Nephron progenitor cell (in vitro differentiated cells): Measurements from ENCODE around the gene NSUN4.

Experiments used
- DNase-seq: peaks from one replicate; pipeline ENCODE4 v3.0.0; 2021
- H3K27ac Mint-ChIP-seq: 2 replicates; pipeline ENCODE4 v1.8.0; 2021; ENCODE audit warnings: mild to moderate bottlenecking, moderate library complexity, mixed read lengths
- H3K27me3 Mint-ChIP-seq: 2 replicates; pipeline ENCODE4 v1.8.0; 2021; ENCODE audit warnings: mild to moderate bottlenecking, low read depth, mixed read lengths; ENCODE audit not compliant: poor library complexity
- H3K36me3 Mint-ChIP-seq: 2 replicates; pipeline ENCODE4 v1.8.0; 2021; ENCODE audit warnings: low read depth, mixed read lengths
- H3K4me1 Mint-ChIP-seq: 2 replicates; pipeline ENCODE4 v1.8.0; 2021; ENCODE audit warnings: mixed read lengths
- H3K4me3 Mint-ChIP-seq: 2 replicates; pipeline ENCODE4 v1.8.0; 2021; ENCODE audit warnings: mild to moderate bottlenecking, moderate library complexity, mixed read lengths
- H3K9me3 Mint-ChIP-seq: 2 replicates; pipeline ENCODE4 v1.8.0; 2021; ENCODE audit warnings: mild to moderate bottlenecking, moderate library complexity, mixed read lengths
- CTCF ChIP-seq: fragments of 200-600 bp; sonication (generic); IDR thresholded peaks from 2 replicates; pipeline ENCODE4 v1.5.0; 2021; ENCODE audit warnings: antibody characterized with exemption

NSUN4 gene

DNA sequence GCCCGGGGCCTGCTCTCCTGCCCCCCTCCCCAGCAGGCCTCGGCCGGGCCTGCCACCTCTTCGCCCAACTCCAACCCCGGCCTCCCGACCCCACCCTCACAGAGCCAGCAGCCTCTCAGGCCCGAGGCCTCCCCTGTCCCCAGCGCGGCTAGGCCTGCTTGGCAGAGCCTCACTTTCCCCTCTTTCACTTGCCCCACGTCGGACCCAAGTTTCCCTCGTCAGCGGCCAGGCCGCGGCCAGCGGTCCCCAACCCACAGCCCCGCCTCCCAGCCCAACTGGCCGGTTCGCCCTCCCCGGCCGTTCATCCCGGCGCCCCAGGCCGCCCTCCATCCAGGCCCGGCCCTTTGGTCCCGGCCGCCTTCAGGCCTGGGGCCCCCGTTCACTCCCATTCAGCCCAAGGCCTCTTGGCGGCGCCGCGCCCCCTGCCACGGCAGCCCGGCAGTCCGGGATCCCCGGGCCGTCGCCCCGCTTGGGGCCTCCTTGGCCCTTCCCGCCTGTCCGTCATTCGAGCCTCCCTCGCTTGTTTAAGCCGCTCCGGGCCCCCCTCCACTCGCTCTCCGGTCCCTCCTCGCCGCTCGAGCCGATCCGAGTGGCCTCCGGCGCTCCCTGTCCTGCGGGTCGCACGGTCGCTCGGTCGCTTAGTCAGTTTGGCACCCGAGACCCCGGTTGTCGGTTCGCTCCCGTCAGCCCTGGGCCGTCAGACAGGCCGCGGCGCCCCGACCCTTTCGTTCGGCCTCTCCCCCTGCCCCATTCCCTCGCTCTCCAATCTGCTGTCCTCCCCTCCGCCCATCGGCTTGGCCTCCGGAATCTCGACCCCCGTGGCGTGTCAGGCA lies 38.6 kb upstream of the NSUN4 start:
- peak; percentile 70 for DNase-seq
- Mint-ChIP-seq H3K36me3 (peaks cover 21% of the 10 kb centered on the region), H3K27ac (peak overlapping the region; percentile 100), H3K27me3 (no peaks in the 10 kb centered on the region), H3K4me1 (peaks cover 56% of the 10 kb centered on the region), H3K9me3 (no peaks in the 10 kb centered on the region), H3K4me3 (peak overlapping the region; percentile 99)
- TF ChIP-seq CTCF: no peak

GRCh38 chr1:46302641-46303037 lies 38.0 kb upstream of the NSUN4 start:
- Mint-ChIP-seq H3K4me3 (peak overlapping the region; percentile 99), H3K27me3 (no peaks in the 10 kb centered on the region), H3K36me3 (peaks cover 19% of the 10 kb centered on the region), H3K9me3 (no peaks in the 10 kb centered on the region), H3K4me1 (peaks cover 62% of the 10 kb centered on the region), H3K27ac (peak overlapping the region; percentile 100)
- DNase-seq: peak; percentile 54
- no peak for TF ChIP-seq CTCF

DNA sequence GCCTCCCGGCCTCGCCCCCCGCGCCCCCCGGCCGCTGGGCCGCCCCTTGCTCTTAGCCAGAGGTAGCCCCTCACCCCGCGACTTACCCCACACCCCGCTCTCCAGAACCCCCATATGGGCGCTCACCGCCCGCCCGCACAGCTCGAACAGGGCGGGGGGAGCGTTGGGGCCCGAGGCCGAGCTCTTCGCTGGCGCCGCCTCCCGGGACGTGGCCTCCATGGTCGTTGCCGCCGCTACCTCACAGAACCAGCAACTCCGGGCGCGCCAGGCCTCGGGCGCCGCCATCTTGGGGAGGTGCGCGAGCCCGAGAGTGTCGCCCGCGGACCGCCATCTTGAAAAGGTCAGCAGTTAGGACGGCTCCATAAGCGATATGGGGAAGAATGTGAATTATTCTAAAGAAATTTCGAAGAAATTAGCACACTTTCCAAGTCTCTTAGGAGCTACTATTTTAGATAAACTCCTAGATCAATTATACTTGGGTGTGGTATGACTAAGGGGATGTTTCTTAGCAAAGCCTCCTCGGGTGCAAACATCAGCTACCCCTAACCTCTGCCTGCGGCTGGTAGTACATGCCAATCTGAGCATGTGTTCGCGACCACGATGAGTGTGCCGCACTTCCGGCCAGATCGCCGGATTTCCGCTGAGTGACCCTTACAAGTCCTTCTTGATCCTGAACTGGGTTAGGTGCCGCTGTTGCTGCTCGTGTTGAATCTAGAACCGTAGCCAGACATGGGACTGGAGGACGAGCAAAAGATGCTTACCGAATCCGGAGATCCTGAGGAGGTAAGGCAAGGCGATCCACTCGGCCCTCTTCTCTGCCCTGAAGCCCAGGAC lies 37.4 kb upstream of the NSUN4 start, which contains the start of the genes LRRC41 and UQCRH:
TSS of gene LRRC41 (minus strand) at position 579 of the 834 bp plus-strand sequence. CDS start at position 285, 294 bp downstream.
TSS of gene UQCRH (plus strand) at position 661 of the 834 bp plus-strand sequence. CDS start at position 730, 69 bp downstream.
- DNase-seq: peak; percentile 94
- peaks cover 62% of the 10 kb centered on the region for H3K4me1 Mint-ChIP-seq
- H3K9me3 Mint-ChIP-seq: no peaks in the 10 kb centered on the region
- peak within 1 kb of the TSS; percentile 99 for H3K4me3 Mint-ChIP-seq
- H3K36me3 Mint-ChIP-seq: peaks cover 18% of the 10 kb centered on the region
- H3K27ac Mint-ChIP-seq: peak within 1 kb of the TSS; percentile 100
- no peak for TF ChIP-seq CTCF
- H3K27me3 Mint-ChIP-seq: no peaks in the 10 kb centered on the region

GRCh38 chr1:46303872-46304326 lies 36.7 kb upstream of the NSUN4 start:
- H3K4me1 Mint-ChIP-seq: peaks cover 56% of the 10 kb centered on the region

GRCh38 chr1:46306159-46306530 lies 34.5 kb upstream of the NSUN4 start:
- peak overlapping the region; percentile 55 for H3K4me3 Mint-ChIP-seq
- no peaks in the 10 kb centered on the region for H3K9me3 Mint-ChIP-seq
- no peak for DNase-seq
- TF ChIP-seq CTCF: no peak
- H3K36me3 Mint-ChIP-seq: peaks cover 44% of the 10 kb centered on the region
- no peak overlapping the region for H3K27ac Mint-ChIP-seq
- H3K4me1 Mint-ChIP-seq: peaks cover 39% of the 10 kb centered on the region
- H3K27me3 Mint-ChIP-seq: no peaks in the 10 kb centered on the region

More at GRCh38 chr1:46303872-46304326, 36.7 kb upstream of the NSUN4 start:
- Mint-ChIP-seq H3K4me3 (peak overlapping the region; percentile 99), H3K27me3 (no peaks in the 10 kb centered on the region), H3K27ac (peak overlapping the region; percentile 100), H3K36me3 (peaks cover 25% of the 10 kb centered on the region), H3K9me3 (no peaks in the 10 kb centered on the region)
- DNase-seq: no peak
- no peak for TF ChIP-seq CTCF
